ENCODE data around the gene HECTD3.

HECTD3 gene

GRCh38 chr1:45043094-45043493, 32.0 kb upstream of the HECTD3 start:
- no peak for TF ChIP-seq CTCF (IDR thresholded peaks at IDR 0.05; ENCODE audit: insufficient read depth, low read depth, low read length, missing control alignments)
- DNase-seq (ENCODE audit: low read depth), result no peak
- no peak overlapping the region for H3K4me3 ChIP-seq (ENCODE audit: low read depth, low read length)

GRCh38 chr1:45040297-45040696, 29.2 kb upstream of the HECTD3 start:
- no peak for DNase-seq (ENCODE audit: low read depth)
- no peak overlapping the region for H3K4me3 ChIP-seq (ENCODE audit: low read depth, low read length)
- TF ChIP-seq CTCF (IDR thresholded peaks at IDR 0.05; ENCODE audit: insufficient read depth, low read depth, low read length, missing control alignments), result no peak

GRCh38 chr1:45038661-45039364, 27.7 kb upstream of the HECTD3 start:
- no peak for TF ChIP-seq CTCF (IDR thresholded peaks at IDR 0.05; ENCODE audit: insufficient read depth, low read depth, low read length, missing control alignments)
- no peak overlapping the region for H3K4me3 ChIP-seq (ENCODE audit: low read depth, low read length)
- no peak for DNase-seq (ENCODE audit: low read depth)

GRCh38 chr1:45038240-45038639, 27.1 kb upstream of the HECTD3 start:
- TF ChIP-seq CTCF (IDR thresholded peaks at IDR 0.05; ENCODE audit: insufficient read depth, low read depth, low read length, missing control alignments), result no peak
- no peak overlapping the region for H3K4me3 ChIP-seq (ENCODE audit: low read depth, low read length)
- no peak for DNase-seq (ENCODE audit: low read depth)

- no peak for DNase-seq (ENCODE audit: low read depth)
- H3K4me3 ChIP-seq (ENCODE audit: low read depth, low read length), result no peak overlapping the region
- no peak for TF ChIP-seq CTCF (IDR thresholded peaks at IDR 0.05; ENCODE audit: insufficient read depth, low read depth, low read length, missing control alignments)
Observed at GRCh38 chr1:45037456-45037855, 26.3 kb upstream of the HECTD3 start.

- no peak for DNase-seq (ENCODE audit: low read depth)
- no peak for TF ChIP-seq CTCF (IDR thresholded peaks at IDR 0.05; ENCODE audit: insufficient read depth, low read depth, low read length, missing control alignments)
- H3K4me3 ChIP-seq (ENCODE audit: low read depth, low read length), result no peak overlapping the region
Observed at GRCh38 chr1:45035631-45036301, 24.6 kb upstream of the HECTD3 start.
